CD4-positive, CD25-positive, alpha-beta regulatory T cell (primary cell): ENCODE data around the gene YKT6. TPM values are rescaled to one million over a fixed set of nuclear protein-coding genes. Genes with fewer than 3 reads are reported as not detected.
"Not testable (repeated sequence)": the region's sequence is repeated elsewhere in the genome, so short reads cannot be mapped to it uniquely, and the experiment has no call there.

Experiments used
- ATAC-seq, 2 donors: fragments of 150-1000 bp; cut with Tn5 transposase; one replicate each; pipeline ENCODE4 v1.10.0; 2021; ENCODE audit warnings: low read depth in 2 of 2, moderate number of reproducible peaks in 2 of 2, moderate library complexity in 1 of 2
- DNase-seq, 3 donors: peaks; one replicate each; pipeline versions ENCODE4 v3.0.0 to v3.0.0-alpha.2; 2012 to 2022; ENCODE audit warnings: mixed read lengths in 1 of 3
- H3K27ac ChIP-seq: one replicate; pipeline ENCODE4 v1.7.0; 2013; ENCODE audit warnings: mild to moderate bottlenecking, low read length; ENCODE audit not compliant: insufficient read depth, poor library complexity, severe bottlenecking
- H3K27me3 ChIP-seq: one replicate; pipeline ENCODE4 v1.7.0; 2013; ENCODE audit warnings: low read length; ENCODE audit not compliant: control insufficient read depth, insufficient read depth
- H3K36me3 ChIP-seq: one replicate; pipeline ENCODE4 v1.7.0; 2013; ENCODE audit warnings: mild to moderate bottlenecking, low read length, moderate library complexity; ENCODE audit not compliant: control insufficient read depth, insufficient read depth
- H3K4me1 ChIP-seq: 2 replicates; pipeline ENCODE4 v1.7.0; 2013; ENCODE audit warnings: mild to moderate bottlenecking, low read length; ENCODE audit not compliant: insufficient read depth, control insufficient read depth, poor library complexity, severe bottlenecking
- H3K4me3 ChIP-seq: one replicate; pipeline ENCODE4 v1.7.0; 2013; ENCODE audit warnings: low read depth, mild to moderate bottlenecking, low read length, moderate library complexity
- H3K9me3 ChIP-seq, 2 experiments: 1 replicate in 1 of 2; 2 replicates in 1 of 2; pipeline ENCODE4 v1.7.0; 2013; ENCODE audit warnings: low read length in 2 of 2, mild to moderate bottlenecking in 1 of 2, moderate library complexity in 1 of 2; ENCODE audit not compliant: control insufficient read depth in 2 of 2
- H3K27ac Mint-ChIP-seq, 3 donors: one replicate each; pipeline ENCODE4 v1.8.0; 2020 to 2022; ENCODE audit warnings: mild to moderate bottlenecking in 3 of 3, mixed read lengths in 3 of 3, moderate library complexity in 2 of 3
- H3K27me3 Mint-ChIP-seq: one replicate; pipeline ENCODE4 v1.8.0; 2022; ENCODE audit warnings: mild to moderate bottlenecking, mixed read lengths
- H3K36me3 Mint-ChIP-seq: one replicate; pipeline ENCODE4 v1.8.0; 2020; ENCODE audit warnings: mixed read lengths
- H3K4me1 Mint-ChIP-seq, 4 donors: one replicate each; pipeline ENCODE4 v1.8.0; 2020 to 2022; ENCODE audit warnings: mixed read lengths in 4 of 4, mild to moderate bottlenecking in 1 of 4
- H3K4me3 Mint-ChIP-seq, 4 donors: one replicate each; pipeline ENCODE4 v1.8.0; 2020 to 2022; ENCODE audit warnings: mild to moderate bottlenecking in 4 of 4, mixed read lengths in 4 of 4, moderate library complexity in 3 of 4
- H3K9me3 Mint-ChIP-seq, 7 donors: one replicate each; pipeline ENCODE4 v1.8.0; 2020 to 2022; ENCODE audit warnings: mixed read lengths in 7 of 7, mild to moderate bottlenecking in 3 of 7, moderate library complexity in 2 of 7
- polyA plus RNA-seq, 4 donors: library from polyadenylated mRNA; unstranded; fragments of 300-500 nt; fragmentation: Illumina TruSeq; gene quantifications; one replicate each; pipeline ENCODE4 v1.2.3, GENCODE V29; 2021
- total RNA-seq: library from RNA; stranded (reverse); gene quantifications from one replicate; pipeline ENCODE4 v1.2.3, GENCODE V29; 2022

YKT6 gene
- total and polyA plus RNA-seq, 5 donors from 2014 or later: 24.7 to 79.2 (median 41.6) TPM

DNA sequence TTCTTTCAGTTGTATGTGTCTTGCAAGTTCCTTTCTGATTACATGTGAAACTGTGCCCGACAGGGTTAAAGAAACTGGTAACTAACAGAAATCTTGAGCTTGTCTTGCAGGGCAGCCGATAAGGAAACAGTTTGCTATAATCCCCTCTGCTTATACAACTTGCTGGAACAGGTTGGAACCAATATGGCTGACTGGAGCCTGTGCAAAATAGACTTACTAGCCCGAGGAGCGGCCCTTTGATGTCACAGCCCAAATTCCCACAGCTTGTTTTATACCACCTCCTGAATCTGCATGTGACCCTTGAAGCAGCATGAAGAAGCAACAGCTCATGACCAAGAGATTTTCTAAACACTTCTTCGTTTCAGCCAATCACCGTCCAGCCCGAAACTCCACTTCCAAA is 3.3 kb upstream of the YKT6 start:
- H3K27ac ChIP-seq: no peak overlapping the region
- no peak overlapping the region for H3K4me3 ChIP-seq
- H3K4me3 Mint-ChIP-seq: no peak overlapping the region
- H3K27me3 Mint-ChIP-seq: peaks cover 39% of the 10 kb centered on the region
- H3K27me3 ChIP-seq: peaks cover 9% of the 10 kb centered on the region
- no peaks in the 10 kb centered on the region for H3K36me3 Mint-ChIP-seq
- H3K9me3 ChIP-seq: no peaks in the 10 kb centered on the region
- H3K36me3 ChIP-seq: no peaks in the 10 kb centered on the region
- H3K4me1 Mint-ChIP-seq: peaks cover 10 to 19% (median 11%) of the 10 kb centered on the region in 4 donors
- H3K9me3 Mint-ChIP-seq: no peaks in the 10 kb centered on the region
- DNase-seq (no peak), ATAC-seq (no peak)
- H3K27ac Mint-ChIP-seq: no peak overlapping the region
- H3K4me1 ChIP-seq: peaks cover 15% of the 10 kb centered on the region

DNA sequence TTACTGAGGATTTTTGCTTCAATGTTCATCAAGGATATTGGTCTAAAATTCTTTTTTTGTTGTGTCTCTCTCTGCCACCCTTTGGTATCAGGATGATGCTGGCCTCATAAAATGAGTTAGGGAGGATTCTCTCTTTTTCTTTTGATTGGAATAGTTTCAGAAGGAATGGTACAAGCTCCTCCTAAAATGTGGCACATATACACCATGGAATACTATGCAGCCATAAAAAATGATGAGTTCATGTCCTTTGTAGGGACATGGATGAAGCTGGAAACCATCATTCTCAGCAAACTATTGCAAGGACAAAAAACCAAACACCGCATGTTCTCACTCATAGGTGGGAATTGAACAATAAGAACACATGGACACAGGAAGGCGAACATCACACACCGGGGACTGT is 615 bp upstream of the YKT6 start:
- Histone ChIP-seq H3K4me1 (peaks cover 15% of the 10 kb centered on the region), H3K36me3 (peaks cover 16% of the 10 kb centered on the region)
- H3K9me3 ChIP-seq, DNase-seq, H3K27ac Mint-ChIP-seq, ATAC-seq, H3K27me3 ChIP-seq, H3K9me3 Mint-ChIP-seq, H3K27ac ChIP-seq, H3K4me3 ChIP-seq, H3K36me3 Mint-ChIP-seq: not testable (repeated sequence)
- H3K4me3 Mint-ChIP-seq: peak overlapping the region in 2 of 4 donors; percentile 46 to 83
- peaks cover 22 to 35% (median 26%) of the 10 kb centered on the region in 4 donors for H3K4me1 Mint-ChIP-seq
- H3K27me3 Mint-ChIP-seq: peaks cover 25% of the 10 kb centered on the region

DNA sequence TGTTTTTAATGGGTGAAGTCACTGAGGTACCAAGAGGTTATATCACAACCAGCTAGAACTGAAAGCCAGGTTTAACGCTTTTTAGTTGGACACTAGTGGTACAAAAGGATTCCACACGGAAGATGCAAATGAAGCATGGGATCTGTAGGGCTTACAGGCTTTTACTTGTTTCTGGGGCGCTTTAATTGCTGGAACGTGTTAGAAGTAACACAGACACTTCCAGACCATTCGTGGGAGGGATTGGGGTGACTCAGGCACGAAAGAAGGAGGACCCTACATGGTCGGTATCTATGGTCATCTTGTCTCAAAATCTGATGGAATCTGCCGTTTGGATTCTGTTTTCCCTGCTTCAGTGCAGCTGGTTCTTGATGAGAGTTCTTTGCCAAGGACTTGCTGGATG is 1.0 kb downstream of the YKT6 start:
- Mint-ChIP-seq H3K4me1 (peaks cover 22 to 39% (median 29%) of the 10 kb centered on the region in 4 donors), H3K9me3 (no peaks in the 10 kb centered on the region), H3K27ac (peak overlapping the region in 2 of 3 donors; percentile 73 to 86), H3K36me3 (peaks cover 17% of the 10 kb centered on the region), H3K27me3 (peaks cover 10% of the 10 kb centered on the region), H3K4me3 (peak overlapping the region; percentile 86 to 95 (median 88))
- Histone ChIP-seq H3K9me3 (no peaks in the 10 kb centered on the region), H3K4me1 (peaks cover 15% of the 10 kb centered on the region), H3K27ac (no peak overlapping the region), H3K27me3 (peaks cover 6% of the 10 kb centered on the region), H3K4me3 (peak overlapping the region; percentile 85), H3K36me3 (peaks cover 33% of the 10 kb centered on the region)
- no peak for ATAC-seq
- no peak for DNase-seq

DNA sequence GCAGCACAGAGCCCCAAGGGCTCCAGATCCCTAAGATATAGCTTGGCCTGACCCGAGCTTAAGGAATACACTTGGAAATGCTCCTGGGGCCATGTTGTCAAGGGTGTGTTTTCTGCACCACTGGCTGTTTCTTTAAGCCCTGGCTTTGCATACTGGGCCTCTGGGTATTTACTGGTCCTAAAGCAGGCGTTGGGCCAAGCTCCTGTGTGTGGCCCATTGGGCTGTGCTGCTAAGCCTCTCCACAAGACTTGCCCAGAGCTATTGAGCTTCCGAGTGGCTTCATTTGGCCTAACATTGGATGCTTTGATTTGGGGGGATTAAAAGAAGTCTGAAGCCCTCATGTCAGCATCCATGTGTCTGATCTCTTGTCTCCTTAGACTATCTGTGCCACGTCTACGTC is 5.2 kb downstream of the YKT6 start:
- peaks cover 22 to 33% (median 31%) of the 10 kb centered on the region in 4 donors for H3K4me1 Mint-ChIP-seq
- peaks cover 37% of the 10 kb centered on the region for H3K36me3 Mint-ChIP-seq
- H3K9me3 ChIP-seq: no peaks in the 10 kb centered on the region
- H3K27me3 ChIP-seq: no peaks in the 10 kb centered on the region
- no peaks in the 10 kb centered on the region for H3K27me3 Mint-ChIP-seq
- no peak for ATAC-seq
- H3K27ac ChIP-seq: no peak overlapping the region
- no peak overlapping the region for H3K4me3 ChIP-seq
- no peak overlapping the region for H3K27ac Mint-ChIP-seq
- peaks cover 14% of the 10 kb centered on the region for H3K4me1 ChIP-seq
- peak overlapping the region in 1 of 4 donors; percentile 38 for H3K4me3 Mint-ChIP-seq
- H3K9me3 Mint-ChIP-seq: no peaks in the 10 kb centered on the region
- peaks cover 75% of the 10 kb centered on the region for H3K36me3 ChIP-seq
- no peak for DNase-seq

DNA sequence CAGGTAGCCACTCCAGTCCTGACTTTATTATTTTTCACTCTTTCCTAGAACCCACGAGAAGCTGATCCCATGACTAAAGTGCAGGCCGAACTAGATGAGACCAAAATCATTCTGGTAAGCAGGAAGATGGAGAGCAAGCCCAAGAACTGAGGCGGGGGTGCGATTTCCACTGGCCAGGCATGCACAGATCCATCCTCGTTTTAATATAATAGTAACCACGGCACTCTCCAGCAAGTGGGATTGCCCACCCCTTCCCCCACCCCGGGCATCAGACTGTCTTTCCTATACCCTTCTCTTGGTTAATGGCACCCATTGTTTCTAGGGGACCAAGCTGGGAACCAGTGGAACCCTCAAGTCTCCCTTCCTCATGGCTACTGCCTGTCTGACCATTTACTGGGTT is 7.3 kb downstream of the YKT6 start:
- Histone ChIP-seq H3K4me1 (no peaks in the 10 kb centered on the region), H3K27ac (no peak overlapping the region), H3K9me3 (no peaks in the 10 kb centered on the region), H3K4me3 (no peak overlapping the region), H3K36me3 (peaks cover 95% of the 10 kb centered on the region), H3K27me3 (no peaks in the 10 kb centered on the region)
- no peak overlapping the region for H3K27ac Mint-ChIP-seq
- peaks cover 9 to 19% (median 17%) of the 10 kb centered on the region in 4 donors for H3K4me1 Mint-ChIP-seq
- peaks cover 45% of the 10 kb centered on the region for H3K36me3 Mint-ChIP-seq
- ATAC-seq (no peak), DNase-seq (no peak)
- no peaks in the 10 kb centered on the region for H3K27me3 Mint-ChIP-seq
- H3K4me3 Mint-ChIP-seq: no peak overlapping the region
- H3K9me3 Mint-ChIP-seq: no peaks in the 10 kb centered on the region

DNA sequence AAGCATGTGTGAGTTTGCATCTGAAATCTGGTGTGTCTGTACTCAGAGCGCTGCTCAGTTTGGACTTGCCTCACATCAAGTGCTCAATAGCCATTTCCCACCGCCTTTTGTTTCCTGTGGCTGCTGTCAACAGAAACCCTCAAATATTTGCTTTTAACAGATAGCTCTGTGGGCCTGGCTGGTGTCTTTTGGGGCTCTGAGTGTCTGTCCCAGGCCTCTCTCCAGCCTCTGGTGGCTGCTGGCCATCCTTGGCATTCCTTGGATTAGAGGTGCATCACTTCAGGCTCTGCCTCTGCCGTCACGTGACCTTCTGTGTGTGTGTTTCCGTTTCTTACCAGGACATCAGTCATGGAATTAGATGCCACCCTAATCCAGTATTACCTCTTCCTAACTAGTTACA is 9.3 kb downstream of the YKT6 start:
- ATAC-seq (no peak), DNase-seq (no peak)
- Histone ChIP-seq H3K4me1 (no peaks in the 10 kb centered on the region), H3K4me3 (no peak overlapping the region), H3K36me3 (peaks cover 88% of the 10 kb centered on the region), H3K27ac (no peak overlapping the region), H3K27me3 (no peaks in the 10 kb centered on the region), H3K9me3 (no peaks in the 10 kb centered on the region)
- Mint-ChIP-seq H3K36me3 (peaks cover 43% of the 10 kb centered on the region), H3K4me1 (peaks cover 0 to 6% (median 4%) of the 10 kb centered on the region in 4 donors), H3K4me3 (no peak overlapping the region), H3K27me3 (no peaks in the 10 kb centered on the region), H3K27ac (no peak overlapping the region), H3K9me3 (no peaks in the 10 kb centered on the region)

DNA sequence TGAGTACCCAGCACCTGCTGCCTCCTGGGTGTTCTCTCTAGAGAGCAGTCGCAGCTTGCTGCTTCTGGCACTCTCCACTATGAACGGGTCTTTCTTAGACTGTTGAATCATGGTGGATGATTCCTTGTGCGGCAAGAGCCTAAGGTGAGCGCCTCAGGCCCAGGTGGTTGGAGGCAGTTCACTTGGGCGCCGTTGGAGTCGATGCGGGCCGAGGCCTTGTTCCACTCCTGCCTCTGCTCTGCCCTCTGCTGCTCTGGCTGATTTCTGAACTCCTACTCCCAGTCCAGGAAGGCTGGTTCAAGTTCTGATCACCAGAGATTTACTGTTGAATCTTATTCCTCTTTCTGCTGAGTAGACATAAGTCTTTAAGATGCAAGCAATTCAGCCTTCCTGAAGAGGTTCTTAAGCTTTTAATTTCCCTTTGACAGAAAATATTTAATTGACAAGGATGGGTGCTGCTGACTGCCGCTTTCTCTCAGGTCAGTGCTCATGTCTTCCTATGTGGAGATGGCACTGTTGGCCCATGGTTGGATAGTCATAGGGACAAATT is 10.4 kb downstream of the YKT6 start:
- Mint-ChIP-seq H3K4me3 (no peak overlapping the region), H3K4me1 (peaks cover 0 to 3% (median 2%) of the 10 kb centered on the region in 4 donors), H3K36me3 (peaks cover 39% of the 10 kb centered on the region), H3K9me3 (no peaks in the 10 kb centered on the region), H3K27ac (no peak overlapping the region), H3K27me3 (no peaks in the 10 kb centered on the region)
- H3K9me3 ChIP-seq: no peaks in the 10 kb centered on the region
- ATAC-seq (no peak), DNase-seq (no peak)
- H3K4me1 ChIP-seq: no peaks in the 10 kb centered on the region
- H3K27me3 ChIP-seq: no peaks in the 10 kb centered on the region
- H3K36me3 ChIP-seq: peaks cover 77% of the 10 kb centered on the region
- no peak overlapping the region for H3K27ac ChIP-seq
- H3K4me3 ChIP-seq: no peak overlapping the region

DNA sequence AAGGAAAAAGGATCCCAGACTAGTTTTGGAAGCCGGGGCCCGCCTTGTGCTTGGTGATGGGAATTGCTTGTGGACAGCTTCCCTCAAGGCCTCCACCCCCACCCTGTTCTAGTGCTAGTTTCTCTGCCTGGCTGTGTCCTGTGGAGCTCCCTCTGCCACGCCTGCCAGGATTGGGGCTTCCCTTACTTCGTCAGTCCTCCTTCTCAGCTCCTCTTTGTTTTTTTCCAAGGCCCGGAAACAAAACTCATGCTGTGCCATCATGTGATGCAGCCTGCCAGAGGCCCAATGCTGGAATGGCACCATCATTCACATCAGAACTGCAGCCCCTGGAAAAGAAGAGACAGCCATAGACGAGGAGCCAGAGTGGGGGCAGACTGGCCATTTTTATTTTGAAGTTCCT is 11.2 kb downstream of the YKT6 start:
- Histone ChIP-seq H3K9me3 (no peaks in the 10 kb centered on the region), H3K27me3 (no peaks in the 10 kb centered on the region), H3K4me1 (no peaks in the 10 kb centered on the region), H3K27ac (no peak overlapping the region), H3K36me3 (peaks cover 69% of the 10 kb centered on the region), H3K4me3 (no peak overlapping the region)
- H3K36me3 Mint-ChIP-seq: peaks cover 33% of the 10 kb centered on the region
- H3K4me3 Mint-ChIP-seq: no peak overlapping the region
- ATAC-seq (no peak), DNase-seq (no peak)
- no peaks in the 10 kb centered on the region for H3K27me3 Mint-ChIP-seq
- no peaks in the 10 kb centered on the region for H3K9me3 Mint-ChIP-seq
- peaks cover 0 to 3% (median 0%) of the 10 kb centered on the region in 4 donors for H3K4me1 Mint-ChIP-seq
- H3K27ac Mint-ChIP-seq: no peak overlapping the region
